Islet precursor cell (in vitro differentiated cells): ENCODE results near the gene HLA-DMB.

Experiments
- DNase-seq: peaks from one replicate; pipeline ENCODE4 v3.0.0-alpha.2; 2018

HLA-DMB gene

GRCh38 chr6:32971581-32972352 is 30.9 kb upstream of the HLA-DMB start:
- peak; percentile 100 for DNase-seq

DNA sequence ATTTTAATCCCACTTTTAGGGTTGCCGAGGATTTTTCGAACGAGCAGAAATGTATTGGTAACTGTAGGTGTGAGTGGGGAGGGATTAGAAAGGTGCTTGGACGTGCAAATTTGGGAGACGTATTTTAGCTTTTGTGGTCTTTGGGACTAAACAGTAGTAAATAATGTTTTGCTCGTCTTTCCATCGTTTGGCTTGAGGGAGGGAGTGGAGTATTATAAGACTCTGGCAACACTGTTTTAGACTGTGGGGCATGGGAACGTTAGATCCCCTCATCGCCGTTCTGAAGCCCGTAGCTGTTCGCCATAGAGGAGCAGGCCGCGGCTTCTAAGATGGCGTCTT is 30.4 kb upstream of the HLA-DMB start:
- DNase-seq = no peak

- peak; percentile 94 for DNase-seq
These were observed 29.8 kb upstream of the HLA-DMB start for GRCh38 chr6:32970413-32971241.

GRCh38 chr6:32969685-32970412 is 29.0 kb upstream of the HLA-DMB start:
- DNase-seq = peak; percentile 96

DNA sequence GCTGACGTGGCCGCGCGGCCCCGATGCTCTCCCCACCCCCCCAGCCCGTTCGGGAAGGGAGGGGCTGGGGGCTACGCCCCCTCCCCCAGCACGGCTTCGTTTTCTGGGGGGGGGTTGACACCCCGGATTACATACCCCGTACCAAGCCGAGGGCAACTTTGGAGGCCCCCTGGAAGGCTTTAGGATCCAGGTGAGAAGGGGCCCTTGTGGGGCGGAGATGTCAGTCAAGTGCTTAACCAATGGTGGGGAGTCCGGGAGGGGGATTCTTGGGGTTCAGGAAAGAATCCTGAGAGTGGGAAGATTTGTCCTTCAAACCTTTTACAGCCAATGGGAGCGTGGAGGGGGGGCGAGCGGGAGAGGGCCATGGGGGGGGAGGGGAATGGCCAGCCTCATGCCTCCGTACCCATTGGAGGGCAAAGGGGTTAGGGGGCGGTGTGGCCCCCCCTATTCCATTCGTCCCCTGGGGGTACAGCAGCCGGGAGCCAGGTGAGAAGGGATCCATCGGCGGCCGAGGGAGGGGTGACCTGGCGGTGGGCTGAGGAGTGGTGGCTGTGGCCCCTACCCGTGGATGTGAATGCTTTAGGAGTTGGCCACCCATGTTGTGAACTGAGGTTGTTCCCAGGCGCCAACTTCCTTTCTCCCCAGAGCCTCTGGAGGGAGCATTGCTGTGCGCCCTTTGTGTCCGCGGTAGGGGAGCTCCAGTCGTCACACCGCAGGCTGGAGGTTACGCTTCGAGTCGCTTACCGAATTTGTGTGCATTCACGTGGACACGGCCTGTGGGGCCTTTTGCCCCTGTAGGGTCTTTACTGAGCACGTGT is 28.2 kb upstream of the HLA-DMB start:
- peak; percentile 86 for DNase-seq

- peak; percentile 98 for DNase-seq
These were observed 27.5 kb upstream of the HLA-DMB start, which contains the start of gene BRD2 for GRCh38 chr6:32968093-32968866. BRD2 (plus strand) TSS chr6:32968594; CDS start chr6:32972899, 4,305 bp downstream.

DNA sequence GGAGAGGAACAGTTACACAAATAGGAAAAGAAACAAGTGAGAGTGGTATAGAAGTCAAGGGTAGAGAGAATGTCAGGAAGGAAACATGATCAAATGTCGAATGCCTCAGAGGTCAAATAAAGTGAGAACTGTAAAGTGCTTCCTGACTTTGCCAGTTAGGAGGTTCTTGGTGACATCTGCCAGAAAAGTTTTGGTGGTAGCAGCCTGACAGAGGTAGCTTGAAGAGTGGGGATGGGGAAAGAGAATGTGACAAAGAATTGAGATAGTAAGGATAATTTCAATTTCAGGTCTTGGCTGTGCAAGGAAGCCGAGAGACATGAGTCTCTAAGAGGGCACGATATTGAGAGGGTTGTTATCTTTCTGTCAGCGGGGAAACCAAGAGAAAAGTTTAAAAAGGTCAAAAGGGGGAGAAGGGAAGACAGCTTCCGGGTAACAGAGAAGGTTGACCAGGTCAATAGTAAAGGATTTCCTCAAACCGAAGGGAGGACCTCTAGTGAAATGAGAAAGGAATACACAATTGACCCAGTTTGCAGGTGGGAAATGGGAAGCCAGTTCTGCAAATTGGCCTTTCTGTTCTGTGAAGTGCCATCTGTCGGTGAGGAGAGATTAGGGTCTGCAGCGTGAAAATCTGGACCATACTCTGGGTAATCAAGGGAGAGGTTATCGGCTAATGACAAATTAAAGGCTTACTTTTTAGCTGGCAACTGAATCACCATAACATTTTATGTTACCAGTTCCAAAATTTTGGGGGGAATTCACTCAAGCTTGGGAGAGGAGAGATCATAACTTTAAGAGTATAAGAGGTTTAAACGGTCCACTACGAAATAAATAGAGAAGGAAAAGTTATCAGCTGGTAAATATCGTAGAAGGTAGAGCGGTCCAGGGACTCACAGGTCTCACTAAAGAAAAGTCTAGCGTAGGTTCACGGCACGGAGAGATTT is 26.6 kb upstream of the HLA-DMB start:
- peak; percentile 74 for DNase-seq

DNA sequence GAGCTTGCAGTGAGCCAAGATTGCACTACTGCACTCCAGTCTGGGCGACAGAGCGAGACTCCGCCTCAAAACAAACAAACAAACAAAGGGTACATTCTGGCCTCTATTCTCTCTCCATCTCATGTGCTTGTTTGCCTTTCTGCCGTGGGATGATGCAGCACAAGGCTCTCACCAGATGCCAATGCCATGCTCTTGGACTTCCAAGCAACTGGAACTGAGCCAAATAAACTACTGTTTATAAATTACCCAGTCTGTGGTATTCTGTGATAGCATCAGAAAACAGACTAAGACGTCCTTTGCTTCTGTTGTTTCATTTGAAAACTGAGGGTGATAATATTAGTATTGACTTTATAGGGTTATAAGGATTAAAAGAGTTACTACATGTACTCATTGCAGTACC is 23.9 kb upstream of the HLA-DMB start:
- DNase-seq = no peak

DNA sequence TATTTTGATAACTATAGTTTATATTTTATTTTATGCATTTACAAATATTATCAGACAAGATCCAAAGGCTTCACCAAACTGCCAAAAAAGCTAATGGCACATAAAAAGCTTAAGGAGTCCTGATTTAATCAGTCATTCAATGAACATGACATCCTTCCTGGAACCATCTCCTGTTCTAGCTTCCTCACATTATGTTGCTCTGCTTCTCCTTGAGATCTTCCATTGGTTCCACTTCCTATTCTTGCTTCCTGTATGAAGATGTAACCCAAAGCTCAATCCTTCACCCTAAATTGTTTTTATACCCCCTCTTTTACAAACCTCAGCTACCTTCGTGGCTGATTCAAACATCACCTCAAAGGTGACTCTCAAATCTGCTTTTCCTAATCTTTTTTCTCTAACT is 23.0 kb upstream of the HLA-DMB start:
- no peak for DNase-seq

DNA sequence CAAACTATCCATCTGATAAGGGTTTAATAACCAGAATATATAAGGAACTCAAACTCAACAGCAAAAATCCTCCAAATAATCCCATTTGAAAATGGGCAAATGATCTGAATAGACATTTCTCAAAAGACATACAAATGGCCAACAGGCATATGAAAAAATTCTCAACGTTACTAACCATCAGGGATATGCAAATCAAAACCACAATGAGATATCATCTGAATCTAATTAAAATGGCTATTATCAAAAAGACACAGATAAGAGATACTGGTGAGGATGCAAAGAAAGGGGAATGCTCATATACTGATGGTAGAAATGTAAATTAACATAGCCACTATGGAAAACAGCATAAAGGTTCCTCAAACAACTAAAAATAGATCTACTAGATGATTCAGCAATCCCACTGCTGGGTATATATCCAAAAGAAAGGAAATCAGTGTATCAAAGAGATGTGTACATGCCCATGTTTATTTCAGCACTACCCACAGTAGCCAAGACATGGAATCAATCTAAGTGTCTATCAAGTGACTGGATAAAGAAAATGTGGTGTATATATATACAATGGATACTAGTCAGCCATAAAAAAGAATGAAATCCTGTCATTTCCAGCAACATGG is 21.5 kb upstream of the HLA-DMB start:
- no peak for DNase-seq

GRCh38 chr6:32960563-32960962 is 19.7 kb upstream of the HLA-DMB start:
- peak; percentile 14 for DNase-seq

- no peak for DNase-seq
These were observed 15.3 kb upstream of the HLA-DMB start for GRCh38 chr6:32956176-32956575.

GRCh38 chr6:32954986-32955802 is 14.4 kb upstream of the HLA-DMB start:
- DNase-seq = peak; percentile 76

DNA sequence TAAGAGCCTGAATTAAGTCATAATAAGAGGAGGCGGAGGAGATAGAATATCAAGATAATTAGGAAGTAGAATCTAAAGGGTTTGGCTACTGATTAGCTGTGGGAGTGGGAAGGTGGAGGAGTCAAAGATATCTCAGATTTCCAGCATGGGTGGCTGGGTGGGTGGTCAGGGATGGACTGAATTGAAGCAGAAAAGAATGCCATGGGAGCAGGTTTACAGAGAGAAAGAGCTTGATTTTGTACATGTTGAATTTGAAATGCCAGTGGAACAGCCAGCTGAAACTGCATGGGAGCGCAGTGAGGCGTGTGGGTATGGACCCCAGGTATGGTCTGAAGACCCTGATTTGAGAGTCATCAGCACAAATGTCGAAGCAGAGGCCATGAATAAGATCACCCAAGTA is 13.4 kb upstream of the HLA-DMB start:
- no peak for DNase-seq

- DNase-seq = no peak
These were observed 12.9 kb upstream of the HLA-DMB start for GRCh38 chr6:32953775-32954174.

GRCh38 chr6:32952817-32953739 is 12.2 kb upstream of the HLA-DMB start, which contains the start of gene HLA-DMA:
HLA-DMA (minus strand) TSS chr6:32953097; CDS start chr6:32953036, 61 bp downstream.
- DNase-seq = peak; percentile 96

GRCh38 chr6:32950449-32950848 is 9.6 kb upstream of the HLA-DMB start:
- peak; percentile 35 for DNase-seq

DNA sequence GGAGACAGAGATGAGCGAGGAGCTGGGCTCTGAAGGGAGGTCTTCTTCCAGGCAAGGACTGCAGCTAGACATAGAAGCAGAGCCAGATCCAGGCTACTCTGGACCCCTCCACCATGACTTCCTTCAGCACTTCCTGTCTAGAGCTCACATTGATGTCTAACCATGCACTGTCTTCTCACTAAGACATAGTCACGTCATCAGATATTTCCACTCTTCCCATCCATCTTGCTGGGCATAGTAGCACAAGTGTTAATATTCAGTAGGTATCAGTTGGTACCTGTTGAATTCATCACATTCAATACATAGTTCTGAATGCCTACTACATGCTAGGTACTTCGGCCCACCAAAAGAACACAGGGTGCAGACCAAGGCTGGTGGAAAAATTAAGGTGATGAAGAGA is 9.2 kb upstream of the HLA-DMB start:
- DNase-seq = peak; percentile 35
